ENCODE results near the gene TRUB2. TPM values are rescaled to one million over a fixed set of nuclear protein-coding genes. Genes with fewer than 3 reads are reported as not detected.

The TRUB2 gene
- total RNA-seq, 1 donor from 2014 or later, result 35.5 TPM

- ATAC-seq (ENCODE audit: poor library complexity) (no peak), DNase-seq (no peak)
- intact Hi-C loops (cut with DNase I), result no loop called here
These were observed 7.5 kb downstream of the TRUB2 start for GRCh38 chr9:128314697-128315096.

DNA sequence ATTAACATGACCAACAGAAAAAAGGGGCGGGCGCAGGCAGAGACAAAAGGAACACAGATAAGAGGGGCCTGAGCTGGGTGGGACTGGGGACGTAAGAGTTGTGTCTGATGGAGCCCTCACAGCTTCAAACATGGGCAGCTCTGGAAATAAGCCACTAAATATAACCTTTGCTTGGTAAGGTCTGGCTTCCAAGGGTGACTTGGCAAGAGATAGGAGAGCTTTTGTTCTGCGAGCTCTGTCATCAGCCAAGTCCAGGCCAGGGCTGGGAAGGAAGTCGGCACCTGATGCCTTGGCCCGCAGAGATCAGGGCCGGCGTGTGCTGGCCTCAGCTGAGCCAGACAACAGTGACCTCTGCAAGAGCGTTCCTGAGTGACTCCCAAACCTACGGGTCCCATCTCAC lies 11.8 kb downstream of the TRUB2 start:
- ATAC-seq (ENCODE audit: poor library complexity), result peak; percentile 92
- intact Hi-C loops (cut with DNase I), result no loop called here
- DNase-seq, result peak; percentile 60

- ATAC-seq (ENCODE audit: poor library complexity), result no peak
- no peak for DNase-seq
- intact Hi-C loops (cut with DNase I), result no loop called here
These were observed 12.7 kb downstream of the TRUB2 start for GRCh38 chr9:128309551-128309950.

- DNase-seq (no peak), ATAC-seq (ENCODE audit: poor library complexity) (no peak)
- intact Hi-C loops (cut with DNase I), result no loop called here
These were observed 17.3 kb downstream of the TRUB2 start for GRCh38 chr9:128304971-128305288.

DNA sequence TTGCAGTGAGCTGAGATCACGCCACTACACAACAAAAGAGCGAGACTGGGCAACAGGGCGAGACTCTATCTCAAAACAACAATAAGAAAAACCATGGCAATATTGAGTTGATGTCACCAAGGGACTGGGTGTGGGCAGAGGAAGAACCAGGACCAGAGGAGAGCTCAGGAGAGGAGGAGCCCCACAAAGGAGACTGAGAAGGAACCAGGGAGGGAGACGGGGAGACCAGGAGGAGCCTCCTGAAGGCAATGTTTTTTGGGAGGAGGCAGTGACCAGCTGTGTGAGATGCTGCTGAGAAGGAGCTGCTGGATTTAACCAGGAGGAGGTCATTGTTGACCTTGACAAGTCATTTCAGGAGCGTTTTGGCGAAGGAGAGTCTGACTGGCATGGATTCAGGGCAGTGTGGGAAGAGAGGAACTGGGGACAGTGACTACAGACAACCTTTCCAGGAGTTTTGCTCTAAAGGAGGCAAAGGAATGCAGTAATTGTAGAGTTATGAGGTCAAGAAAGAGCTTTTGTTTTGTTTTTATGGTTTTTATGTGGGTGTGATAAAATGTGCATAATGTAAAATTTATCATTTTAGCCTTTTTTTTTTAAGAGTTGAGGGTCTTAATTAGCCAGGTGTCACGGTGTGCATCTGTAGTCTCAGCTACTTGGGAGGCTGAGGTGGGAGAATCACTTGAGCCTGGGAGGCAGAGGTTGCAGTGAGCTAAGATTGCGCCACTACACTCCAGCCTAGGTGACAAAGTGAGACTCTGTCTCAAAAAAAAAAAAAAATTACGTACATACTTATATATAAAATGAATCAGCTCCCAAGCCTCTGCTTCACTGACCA lies 17.9 kb downstream of the TRUB2 start:
- ATAC-seq (ENCODE audit: poor library complexity) (peak; percentile 44), DNase-seq (no peak)
- intact Hi-C loops (cut with DNase I), result no loop called here

DNA sequence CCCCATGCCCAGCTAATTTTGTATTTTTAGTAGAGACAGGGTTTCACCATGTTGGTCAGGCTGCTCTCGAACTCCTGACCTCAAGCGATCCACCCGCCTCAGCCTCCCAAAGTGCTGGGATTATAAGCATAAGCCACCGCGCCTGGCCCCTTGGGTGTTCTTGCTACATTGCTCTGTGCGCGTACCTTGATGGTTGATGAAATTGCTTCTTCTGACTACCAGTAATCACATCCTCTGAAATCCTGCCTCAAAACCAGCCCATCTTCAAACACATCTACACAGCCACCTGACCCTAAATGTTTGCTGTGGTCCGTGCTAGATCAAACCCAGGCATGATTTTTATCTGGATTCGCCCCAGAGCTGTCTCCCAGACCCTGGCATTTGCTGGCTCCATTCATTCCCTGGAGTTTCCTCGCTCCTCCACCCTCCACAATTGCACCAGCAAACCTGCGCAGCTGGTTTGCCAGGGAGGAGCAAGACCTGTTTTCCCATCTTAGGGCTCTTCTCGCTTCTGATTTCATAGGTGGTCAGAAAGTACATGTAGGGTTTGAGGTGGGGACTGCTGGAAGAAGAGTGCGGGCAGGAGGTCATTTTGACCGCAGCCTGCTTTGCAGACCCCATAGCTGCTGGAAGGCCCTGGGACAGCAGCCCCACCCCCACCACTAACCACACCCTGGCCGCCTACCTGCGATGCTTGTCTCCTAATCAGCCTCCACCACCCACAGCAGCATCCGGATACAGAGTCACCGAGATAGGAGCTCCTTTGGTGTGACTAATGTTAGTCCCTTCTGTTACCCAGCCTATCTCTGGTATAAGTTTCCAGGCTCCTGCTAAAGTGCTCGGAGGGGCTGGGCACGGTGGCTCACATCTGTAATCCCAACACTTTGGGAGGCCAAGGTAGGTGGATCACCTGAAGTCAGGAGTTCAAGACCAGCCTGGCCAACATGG lies 23.4 kb downstream of the TRUB2 start:
- ATAC-seq (ENCODE audit: poor library complexity) (no peak), DNase-seq (no peak)
- intact Hi-C loops (cut with DNase I), result no loop called here

DNA sequence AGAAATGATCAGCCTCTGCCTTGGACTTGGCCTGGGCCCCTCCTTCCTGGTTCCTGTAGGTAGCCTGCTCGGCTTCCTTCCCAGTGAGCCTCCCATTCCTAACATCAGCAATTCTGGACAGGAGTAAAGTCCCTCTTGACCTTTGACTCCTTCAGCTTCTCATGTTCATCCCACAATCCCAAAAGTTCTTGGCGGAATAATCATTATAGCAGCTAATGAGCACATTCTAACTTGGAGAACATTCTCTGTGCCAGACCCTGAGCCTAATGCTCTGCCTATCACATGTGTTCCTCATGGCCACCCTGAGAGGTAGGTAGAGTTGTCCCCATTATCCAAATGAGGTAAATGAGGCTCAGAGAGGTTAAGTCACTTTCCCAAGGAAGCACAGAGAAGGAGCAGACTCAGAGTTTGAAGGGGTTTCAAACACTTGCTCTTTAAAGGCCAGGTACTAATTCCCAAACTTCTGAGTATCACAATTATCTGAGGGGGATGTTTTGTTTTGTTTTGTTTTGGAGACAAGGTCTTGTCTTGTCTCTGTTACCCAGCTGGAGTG lies 24.9 kb downstream of the TRUB2 start:
- DNase-seq (no peak), ATAC-seq (ENCODE audit: poor library complexity) (no peak)
- intact Hi-C loops (cut with DNase I), result no loop called here

- ATAC-seq (ENCODE audit: poor library complexity), result no peak
- no peak for DNase-seq
- intact Hi-C loops (cut with DNase I), result no loop called here
These were observed 25.7 kb downstream of the TRUB2 start for GRCh38 chr9:128296340-128297220.

GRCh38 chr9:128294142-128294541 lies 28.1 kb downstream of the TRUB2 start:
- ATAC-seq (ENCODE audit: poor library complexity) (no peak), DNase-seq (no peak)
- intact Hi-C loops (cut with DNase I), result loop anchor here (2.0 kb wide), 1 partner anchor 47 kb away; the partner anchor contains the start of gene SLC27A4

- DNase-seq (no peak), ATAC-seq (ENCODE audit: poor library complexity) (no peak)
- intact Hi-C loops (cut with DNase I), result no loop called here
These were observed 29.2 kb downstream of the TRUB2 start for GRCh38 chr9:128293091-128293490.

GRCh38 chr9:128292009-128292408 lies 30.2 kb downstream of the TRUB2 start:
- intact Hi-C loops (cut with DNase I), result no loop called here
- DNase-seq (no peak), ATAC-seq (ENCODE audit: poor library complexity) (no peak)

GRCh38 chr9:128288273-128289004 lies 33.8 kb downstream of the TRUB2 start:
- no peak for DNase-seq
- ATAC-seq (ENCODE audit: poor library complexity), result no peak
- intact Hi-C loops (cut with DNase I), result no loop called here

DNA sequence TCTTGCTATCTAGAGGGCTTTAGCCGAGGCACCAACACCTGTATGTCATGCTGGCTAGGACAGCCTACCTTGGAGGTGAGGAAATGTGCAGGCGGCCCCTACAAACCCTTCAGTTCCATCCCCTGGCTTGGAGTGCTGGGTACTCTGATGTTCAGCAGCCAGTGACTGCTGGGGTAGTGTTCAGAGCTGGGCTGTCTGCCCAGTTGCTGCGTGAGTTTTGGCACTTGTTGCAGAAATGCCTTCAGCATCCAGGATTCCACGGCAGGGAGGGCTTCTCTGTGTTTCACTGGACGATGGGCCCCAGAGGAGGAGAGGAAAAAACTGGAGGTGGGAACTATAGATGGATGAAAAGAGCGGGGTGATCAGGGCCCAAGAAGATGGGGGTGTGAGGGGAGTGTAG lies 35.8 kb downstream of the TRUB2 start:
- intact Hi-C loops (cut with DNase I), result no loop called here
- ATAC-seq (ENCODE audit: poor library complexity) (peak; percentile 87), DNase-seq (peak; percentile 70)

DNA sequence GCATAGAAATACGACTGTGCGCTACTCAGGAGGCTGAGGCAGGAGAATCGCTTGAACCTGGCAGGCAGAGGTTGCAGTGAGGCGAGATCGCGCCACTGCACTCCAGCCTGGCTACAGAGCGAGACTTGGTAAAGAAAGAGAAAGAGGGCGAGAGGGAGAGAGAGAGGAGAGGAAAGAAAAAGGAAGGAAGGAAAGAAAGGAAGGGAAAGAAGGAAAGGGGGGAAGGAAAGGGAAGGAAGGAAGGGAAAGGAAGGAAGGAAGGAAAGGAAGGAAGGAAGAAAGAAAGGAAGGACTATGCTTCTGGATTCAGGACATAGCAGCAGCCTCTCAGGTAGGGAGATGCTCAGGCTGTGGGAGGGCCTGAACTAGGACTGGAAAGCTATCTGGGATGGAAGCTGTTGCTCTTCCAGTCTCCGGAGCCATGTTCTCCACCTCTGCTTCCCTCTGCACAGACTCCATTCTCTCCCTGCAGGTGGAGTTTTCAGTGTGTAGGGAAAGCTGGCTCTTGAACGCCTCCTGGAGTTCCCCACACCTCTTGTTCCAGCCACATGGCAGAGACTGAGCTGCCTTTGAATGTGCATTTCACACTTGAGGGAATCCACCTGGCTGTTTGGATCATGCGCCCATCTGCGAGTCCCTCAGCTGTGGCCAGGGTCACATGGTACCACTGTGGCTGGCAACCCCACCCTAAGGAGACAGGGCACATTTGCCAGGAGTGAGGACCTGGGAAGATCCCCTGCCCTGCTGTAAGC lies 37.0 kb downstream of the TRUB2 start:
- no peak for ATAC-seq (ENCODE audit: poor library complexity)

GRCh38 chr9:128282500-128282899 lies 39.7 kb downstream of the TRUB2 start:
- ATAC-seq (ENCODE audit: poor library complexity) (no peak), DNase-seq (no peak)
- intact Hi-C loops (cut with DNase I), result no loop called here

More for the DNA sequence above, 37.0 kb downstream of the TRUB2 start:
- intact Hi-C loops (cut with DNase I), result no loop called here
- DNase-seq, result no peak

GRCh38 chr9:128280084-128280622 lies 42.1 kb downstream of the TRUB2 start:
- DNase-seq (no peak), ATAC-seq (ENCODE audit: poor library complexity) (no peak)
- intact Hi-C loops (cut with DNase I), result no loop called here
